Esophagus (tissue), 2 donors: ENCODE measurements around the gene AGBL4. TPM values are rescaled to one million over a fixed set of nuclear protein-coding genes. Genes with fewer than 3 reads are reported as not detected.

Experiments
- H3K27ac ChIP-seq, 2 donors: one replicate each; pipeline ENCODE4 v1.5.1; 2013; ENCODE audit warnings: low read depth in 2 of 2, mild to moderate bottlenecking in 2 of 2, inconsistent platforms in 1 of 2, low read length in 1 of 2, moderate library complexity in 1 of 2
- H3K27me3 ChIP-seq, 2 donors: one replicate each; pipeline ENCODE4 v1.6.1; 2013; ENCODE audit warnings: low read length in 2 of 2, control low read depth in 1 of 2, mild to moderate bottlenecking in 1 of 2; ENCODE audit not compliant: insufficient read depth in 2 of 2, control insufficient read depth in 1 of 2
- H3K36me3 ChIP-seq, 2 donors: one replicate each; pipeline ENCODE4 v1.6.1; 2013; ENCODE audit warnings: low read length in 1 of 2; ENCODE audit not compliant: control insufficient read depth in 2 of 2, insufficient read depth in 2 of 2
- H3K4me1 ChIP-seq, 2 donors: one replicate each; pipeline ENCODE4 v1.6.1; 2013; ENCODE audit warnings: low read length in 1 of 2; ENCODE audit not compliant: control insufficient read depth in 2 of 2, insufficient read depth in 2 of 2
- H3K4me3 ChIP-seq, 2 donors: one replicate each; pipeline ENCODE4 v1.5.1; 2013; ENCODE audit warnings: low read length in 2 of 2, mild to moderate bottlenecking in 2 of 2, low read depth in 1 of 2, moderate library complexity in 1 of 2
- H3K9me3 ChIP-seq, 2 donors: one replicate each; pipeline ENCODE4 v1.6.1; 2013; ENCODE audit warnings: mild to moderate bottlenecking in 2 of 2, low read depth in 1 of 2, low read length in 1 of 2, moderate library complexity in 1 of 2; ENCODE audit not compliant: control insufficient read depth in 2 of 2, insufficient read depth in 1 of 2
- WGBS, 2 donors: extraction: QIAGEN DNeasy Blood & Tissue Kit; methylation state at CpG; one replicate each; pipeline ENCODE4 v1.1.7; 2013; 5-methylcytosine and 5-hydroxymethylcytosine counted together
- polyA plus RNA-seq, 2 donors: library from polyadenylated mRNA; stranded (reverse); fragments of 200-250 nt; gene quantifications; one replicate each; pipeline ENCODE4 v1.2.3, GENCODE V29; 2013
- donor health status: healthy with polysubstance abuse.
- donor health status: Bipolar disorder and iron deficiency.

Gene AGBL4
- polyA plus RNA-seq, 2 donors = 0.02 TPM; not detected in 1

GRCh38 chr1:49240709-49241221, 783.0 kb downstream of the AGBL4 start:
- Histone ChIP-seq H3K4me3 (no peak overlapping the region), H3K4me1 (no peaks in the 10 kb centered on the region), H3K9me3 (no peaks in the 10 kb centered on the region), H3K27ac (no peak overlapping the region), H3K27me3 (no peaks in the 10 kb centered on the region), H3K36me3 (no peaks in the 10 kb centered on the region)
- WGBS, 2 donors = 86 to 90% methylated on average over 1 of the region's 1 CpG

DNA sequence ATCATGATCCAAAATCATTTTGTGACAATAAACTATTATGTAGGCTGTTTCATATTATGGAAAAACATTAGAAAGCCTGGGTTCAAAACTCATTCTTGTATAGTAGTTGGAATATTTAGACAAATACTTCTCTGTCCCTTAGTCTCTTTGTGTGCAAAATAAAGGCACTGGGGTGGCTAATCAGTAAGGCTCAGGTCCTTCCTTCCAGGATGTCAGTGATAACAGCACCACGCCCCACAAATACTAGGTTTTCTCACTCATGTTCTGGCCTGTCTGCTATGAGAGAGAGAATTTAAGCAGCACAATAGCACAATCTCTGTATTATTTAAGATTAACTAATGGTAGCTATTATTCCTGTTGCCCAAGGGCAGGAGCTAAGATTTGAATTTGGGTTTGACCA, 788.8 kb downstream of the AGBL4 start:
- Histone ChIP-seq H3K4me1 (no peaks in the 10 kb centered on the region), H3K27me3 (no peaks in the 10 kb centered on the region), H3K9me3 (no peaks in the 10 kb centered on the region), H3K36me3 (no peaks in the 10 kb centered on the region), H3K4me3 (no peak overlapping the region), H3K27ac (no peak overlapping the region)
- WGBS, 2 donors = 39 to 48% methylated on average over 1 of the region's 1 CpG

GRCh38 chr1:49229555-49229954, 794.2 kb downstream of the AGBL4 start:
- H3K4me3 ChIP-seq = no peak overlapping the region
- peaks cover 0 to 2% of the 10 kb centered on the region in 2 donors for H3K27me3 ChIP-seq
- WGBS, 2 donors = 43 to 57% methylated on average over 1 of the region's 1 CpG
- H3K4me1 ChIP-seq = no peaks in the 10 kb centered on the region
- H3K36me3 ChIP-seq = no peaks in the 10 kb centered on the region
- no peak overlapping the region for H3K27ac ChIP-seq
- no peaks in the 10 kb centered on the region for H3K9me3 ChIP-seq

GRCh38 chr1:49226758-49227157, 797.0 kb downstream of the AGBL4 start:
- H3K4me1 ChIP-seq = no peaks in the 10 kb centered on the region
- WGBS, 2 donors = 5 to 7% methylated on average over 1 of the region's 1 CpG
- H3K36me3 ChIP-seq = no peaks in the 10 kb centered on the region
- no peak overlapping the region for H3K4me3 ChIP-seq
- H3K9me3 ChIP-seq = no peaks in the 10 kb centered on the region
- no peak overlapping the region for H3K27ac ChIP-seq
- peaks cover 0 to 2% of the 10 kb centered on the region in 2 donors for H3K27me3 ChIP-seq

DNA sequence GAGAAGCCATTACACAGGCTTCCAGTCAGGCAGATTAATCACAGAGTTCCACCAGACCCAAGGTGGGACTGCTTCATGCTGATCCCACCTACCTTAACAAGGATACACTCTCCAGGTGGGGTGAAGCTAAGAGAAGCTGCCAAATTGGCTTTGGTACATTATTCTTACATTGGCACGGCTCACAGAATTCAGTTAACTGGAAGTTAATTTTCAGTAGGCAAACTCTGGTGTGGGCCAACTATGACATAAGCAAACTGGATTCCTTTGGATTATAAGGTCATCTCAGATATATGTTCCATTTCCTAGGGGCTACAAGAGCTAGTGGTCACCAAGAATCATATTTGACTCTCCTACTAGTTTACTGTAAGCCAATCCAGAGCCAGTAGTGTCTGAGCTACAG, 798.3 kb downstream of the AGBL4 start:
- Histone ChIP-seq H3K4me3 (no peak overlapping the region), H3K4me1 (no peaks in the 10 kb centered on the region), H3K27ac (no peak overlapping the region), H3K9me3 (no peaks in the 10 kb centered on the region), H3K27me3 (peaks cover 0 to 2% of the 10 kb centered on the region in 2 donors), H3K36me3 (no peaks in the 10 kb centered on the region)
- WGBS, 2 donors = 71 to 86% methylated on average over 1 of the region's 1 CpG

DNA sequence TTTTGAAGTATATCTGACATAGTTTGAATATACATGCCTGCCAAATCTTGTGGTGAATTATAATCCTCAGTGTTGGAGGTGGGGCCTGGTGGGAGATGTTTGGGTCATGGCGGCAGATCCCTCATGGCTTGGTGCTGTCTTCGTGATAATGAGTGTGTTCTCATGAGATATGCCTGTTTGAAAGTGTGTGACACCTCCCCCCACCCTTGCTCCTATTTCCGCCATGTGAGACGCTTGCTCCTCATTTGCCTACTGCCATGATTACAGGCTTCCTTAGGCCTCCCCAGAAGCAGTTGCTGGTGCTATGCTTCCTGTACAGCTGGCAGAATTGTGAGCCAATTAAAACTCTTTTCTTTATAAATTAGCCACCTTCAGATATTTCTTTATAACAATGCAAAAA, 810.5 kb downstream of the AGBL4 start:
- no peaks in the 10 kb centered on the region for H3K9me3 ChIP-seq

DNA sequence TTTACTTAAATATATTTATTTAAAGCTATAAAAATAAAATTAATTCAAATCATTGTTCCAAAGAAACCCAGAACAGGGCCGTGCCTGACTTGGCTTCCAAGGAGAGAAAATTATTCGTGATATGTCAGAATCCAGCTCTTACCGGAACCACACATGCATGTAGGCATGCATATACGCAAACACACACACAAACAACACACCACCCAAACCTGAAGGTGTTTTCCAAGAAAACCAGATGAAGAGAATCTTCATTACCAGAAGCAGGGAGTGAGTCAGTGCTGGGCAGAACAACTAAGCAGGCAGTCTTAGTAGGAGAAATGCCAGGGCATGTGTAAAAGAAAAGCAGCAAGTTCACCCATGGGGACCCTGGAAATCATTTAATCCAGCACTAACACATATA, 815.0 kb downstream of the AGBL4 start:
- no peaks in the 10 kb centered on the region for H3K27me3 ChIP-seq
- no peak overlapping the region for H3K4me3 ChIP-seq
- no peaks in the 10 kb centered on the region for H3K36me3 ChIP-seq
- no peaks in the 10 kb centered on the region for H3K4me1 ChIP-seq
- no peaks in the 10 kb centered on the region for H3K9me3 ChIP-seq
- 80 to 82% methylated on average over 4 of the region's 4 CpGs for WGBS, 2 donors
- no peak overlapping the region for H3K27ac ChIP-seq

More for the DNA sequence above, 810.5 kb downstream of the AGBL4 start:
- no peaks in the 10 kb centered on the region for H3K4me1 ChIP-seq
- H3K4me3 ChIP-seq = no peak overlapping the region
- 85 to 86% methylated on average over 4 of the region's 4 CpGs for WGBS, 2 donors
- no peak overlapping the region for H3K27ac ChIP-seq
- no peaks in the 10 kb centered on the region for H3K36me3 ChIP-seq
- H3K27me3 ChIP-seq = no peaks in the 10 kb centered on the region

DNA sequence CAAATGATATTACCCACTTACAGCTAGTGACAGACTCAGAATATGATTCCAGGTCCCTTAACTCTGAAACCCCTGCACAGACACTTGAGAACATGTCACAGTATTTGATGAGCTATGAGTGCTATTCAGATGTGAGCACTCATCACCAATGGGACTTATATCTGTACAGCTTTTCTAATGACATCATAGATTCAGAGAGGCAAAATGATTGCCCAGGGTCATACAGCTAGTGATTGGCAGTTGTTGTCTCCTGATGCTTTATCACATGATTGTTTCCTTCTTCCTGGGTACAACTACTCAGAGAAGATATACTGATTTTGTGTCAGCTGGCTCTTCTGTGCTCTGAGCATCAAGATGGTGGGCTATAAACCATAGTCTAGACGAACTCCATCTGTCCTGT, 819.0 kb downstream of the AGBL4 start:
- no peaks in the 10 kb centered on the region for H3K36me3 ChIP-seq
- no peaks in the 10 kb centered on the region for H3K9me3 ChIP-seq
- H3K27ac ChIP-seq = no peak overlapping the region
- WGBS, 2 donors = 40 to 43% methylated on average over 1 of the region's 1 CpG
- H3K27me3 ChIP-seq = no peaks in the 10 kb centered on the region
- H3K4me3 ChIP-seq = no peak overlapping the region
- H3K4me1 ChIP-seq = no peaks in the 10 kb centered on the region

DNA sequence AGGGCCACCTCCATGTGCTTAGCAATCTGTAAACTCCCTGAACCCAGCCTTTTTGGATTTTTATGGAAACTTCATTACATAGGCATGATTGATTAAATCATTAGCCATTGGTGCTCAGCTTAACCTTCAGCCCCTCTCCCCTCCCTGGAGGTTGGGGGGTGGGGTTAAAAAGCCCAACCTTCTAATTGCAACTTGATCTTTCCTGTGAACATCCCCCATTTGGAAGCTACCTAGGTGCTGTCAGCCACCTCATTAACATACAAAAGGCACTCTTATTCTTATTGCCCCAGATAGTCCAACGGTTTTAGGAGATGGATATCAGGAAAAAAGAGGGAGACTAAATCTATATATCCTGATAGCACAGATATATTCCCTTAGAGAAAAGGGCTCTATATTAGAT, 823.0 kb downstream of the AGBL4 start:
- WGBS, 2 donors = 25 to 34% methylated on average over 1 of the region's 1 CpG
- Histone ChIP-seq H3K36me3 (no peaks in the 10 kb centered on the region), H3K4me3 (no peak overlapping the region), H3K4me1 (no peaks in the 10 kb centered on the region), H3K27ac (no peak overlapping the region), H3K9me3 (peaks cover 2 to 6% of the 10 kb centered on the region in 2 donors), H3K27me3 (no peaks in the 10 kb centered on the region)

GRCh38 chr1:49199564-49199963, 824.2 kb downstream of the AGBL4 start:
- Histone ChIP-seq H3K27me3 (no peaks in the 10 kb centered on the region), H3K4me1 (no peaks in the 10 kb centered on the region), H3K9me3 (peaks cover 2 to 6% of the 10 kb centered on the region in 2 donors), H3K36me3 (no peaks in the 10 kb centered on the region), H3K27ac (no peak overlapping the region), H3K4me3 (no peak overlapping the region)
